ENCODE data around the gene ABHD14A. TPM values are rescaled to one million over a fixed set of nuclear protein-coding genes. Genes with fewer than 3 reads are reported as not detected.
A peak's percentile ranks its signal among the peaks of the same experiment; 100 is the strongest.

Gene ABHD14A
- total RNA-seq, 2 experiments from 2014 or later, result 7.5 to 8.9 TPM

DNA sequence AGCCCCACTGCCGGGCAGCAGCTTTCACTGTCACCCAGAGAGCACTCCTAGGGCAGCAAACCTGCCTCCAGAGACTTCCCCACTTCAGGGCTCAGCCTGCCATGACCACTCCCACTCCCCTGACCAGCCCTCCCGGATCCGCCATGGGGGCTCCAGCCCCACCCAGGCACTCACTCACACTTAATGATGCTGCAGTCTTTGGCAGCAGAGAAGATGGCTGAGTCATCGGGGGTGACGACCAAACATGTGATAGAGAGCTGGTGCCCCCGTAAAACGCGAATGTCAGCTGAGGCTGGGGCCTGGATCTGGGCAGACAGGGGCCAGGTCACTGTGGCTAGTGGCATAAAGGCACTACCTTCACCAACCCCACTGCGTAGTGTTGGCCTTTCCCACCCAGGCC lies 37.9 kb upstream of the ABHD14A start:
- TF ChIP-seq EZH2phosphoT487 (IDR thresholded peaks at IDR 0.05; ENCODE audit: borderline replicate concordance, low read depth, low read length), result no peak
- TF ChIP-seq, protein P1, sequence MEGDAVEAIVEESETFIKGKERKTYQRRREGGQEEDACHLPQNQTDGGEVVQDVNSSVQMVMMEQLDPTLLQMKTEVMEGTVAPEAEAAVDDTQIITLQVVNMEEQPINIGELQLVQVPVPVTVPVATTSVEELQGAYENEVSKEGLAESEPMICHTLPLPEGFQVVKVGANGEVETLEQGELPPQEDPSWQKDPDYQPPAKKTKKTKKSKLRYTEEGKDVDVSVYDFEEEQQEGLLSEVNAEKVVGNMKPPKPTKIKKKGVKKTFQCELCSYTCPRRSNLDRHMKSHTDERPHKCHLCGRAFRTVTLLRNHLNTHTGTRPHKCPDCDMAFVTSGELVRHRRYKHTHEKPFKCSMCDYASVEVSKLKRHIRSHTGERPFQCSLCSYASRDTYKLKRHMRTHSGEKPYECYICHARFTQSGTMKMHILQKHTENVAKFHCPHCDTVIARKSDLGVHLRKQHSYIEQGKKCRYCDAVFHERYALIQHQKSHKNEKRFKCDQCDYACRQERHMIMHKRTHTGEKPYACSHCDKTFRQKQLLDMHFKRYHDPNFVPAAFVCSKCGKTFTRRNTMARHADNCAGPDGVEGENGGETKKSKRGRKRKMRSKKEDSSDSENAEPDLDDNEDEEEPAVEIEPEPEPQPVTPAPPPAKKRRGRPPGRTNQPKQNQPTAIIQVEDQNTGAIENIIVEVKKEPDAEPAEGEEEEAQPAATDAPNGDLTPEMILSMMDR (conservative IDR thresholded peaks at IDR 0.05; ENCODE audit: low read length), result no peak
- POLR2A ChIA-PET, result no interaction called here
- H3K4me3 ChIP-seq (ENCODE audit: low read depth, low read length, poor library complexity, severe bottlenecking), result no peak overlapping the region
- no peak for DNase-seq (ENCODE audit: low spot score)
- H3K36me3 ChIP-seq (ENCODE audit: insufficient read depth, low read length), result peaks cover 74% of the 10 kb centered on the region
- no TSS peak for BruUV-seq (replicated peaks)
- H3K27ac ChIP-seq (ENCODE audit: low read depth, low read length, poor library complexity, severe bottlenecking), result no peak overlapping the region
- H3K4me2 ChIP-seq (ENCODE audit: low read length), result no peak overlapping the region
- no peaks in the 10 kb centered on the region for H3K9me3 ChIP-seq (ENCODE audit: low read length)
- no peaks in the 10 kb centered on the region for H3K9me2 ChIP-seq (ENCODE audit: insufficient read depth, low read length)
- intact Hi-C loops (cut with micrococcal nuclease; ENCODE audit: unreplicated experiment), result no loop called here
- no peaks in the 10 kb centered on the region for H4K20me1 ChIP-seq (ENCODE audit: insufficient read depth, low read length)
- no peak overlapping the region for H2AFZ ChIP-seq (ENCODE audit: low read length)
- peaks cover 23% of the 10 kb centered on the region for H3K79me2 ChIP-seq (ENCODE audit: insufficient read depth, low read depth, low read length)
- H3K4me1 ChIP-seq (ENCODE audit: insufficient read depth, low read length, poor library complexity, severe bottlenecking), result peaks cover 13% of the 10 kb centered on the region
- CTCF ChIA-PET (ENCODE audit: unreplicated experiment), result no interaction called here

DNA sequence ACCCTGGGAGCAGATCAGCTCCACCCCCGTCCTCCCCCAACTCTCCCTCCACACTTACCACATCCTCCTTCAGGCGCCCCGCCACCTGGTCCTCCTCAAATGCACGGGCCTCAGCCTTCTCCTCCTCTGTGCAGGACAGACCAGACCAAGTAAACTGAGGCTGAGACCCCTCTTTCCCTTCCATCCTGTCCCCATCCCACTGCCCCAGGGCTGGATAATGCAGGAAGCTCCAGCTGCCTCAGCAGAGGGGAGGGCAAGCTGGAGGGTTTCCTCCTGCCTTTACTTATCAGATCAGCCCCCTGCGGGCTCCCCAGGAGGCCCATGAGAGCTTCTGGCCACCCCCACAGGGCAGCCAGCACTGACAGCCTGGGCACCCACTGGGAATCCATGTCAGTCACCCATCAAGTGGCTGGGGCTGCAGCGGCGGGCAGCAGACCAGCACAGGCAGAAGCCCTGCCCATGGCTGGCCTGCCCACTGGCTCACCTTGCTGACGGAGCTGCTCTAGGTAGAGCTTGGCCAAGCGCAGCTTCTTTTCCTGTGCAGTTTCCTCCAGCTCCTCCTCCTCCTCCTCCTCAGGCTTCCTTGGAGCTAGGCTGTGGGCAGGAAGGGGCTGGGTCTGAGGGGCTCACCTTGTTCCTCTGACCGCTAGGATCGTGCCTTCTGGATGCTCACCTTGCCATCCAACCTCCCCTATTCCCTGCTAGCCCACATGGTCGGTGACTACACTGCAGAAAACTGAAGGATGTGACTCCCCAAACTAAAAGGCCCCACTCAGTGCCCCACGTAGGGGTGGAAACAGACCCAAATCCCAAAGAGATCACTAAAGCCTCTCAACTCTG lies 37.0 kb upstream of the ABHD14A start:
- no peak for DNase-seq (ENCODE audit: low spot score)
- CTCF ChIA-PET (ENCODE audit: unreplicated experiment), result no interaction called here
- H3K4me2 ChIP-seq (ENCODE audit: low read length), result no peak overlapping the region
- no peaks in the 10 kb centered on the region for H4K20me1 ChIP-seq (ENCODE audit: insufficient read depth, low read length)
- peaks cover 67% of the 10 kb centered on the region for H3K36me3 ChIP-seq (ENCODE audit: insufficient read depth, low read length)
- H2AFZ ChIP-seq (ENCODE audit: low read length), result no peak overlapping the region
- peaks cover 20% of the 10 kb centered on the region for H3K4me1 ChIP-seq (ENCODE audit: insufficient read depth, low read length, poor library complexity, severe bottlenecking)
- no peak overlapping the region for H3K27ac ChIP-seq (ENCODE audit: low read depth, low read length, poor library complexity, severe bottlenecking)
- H3K9me3 ChIP-seq (ENCODE audit: low read length), result no peaks in the 10 kb centered on the region
- POLR2A ChIA-PET, result no interaction called here
- intact Hi-C loops (cut with micrococcal nuclease; ENCODE audit: unreplicated experiment), result no loop called here
- H3K9me2 ChIP-seq (ENCODE audit: insufficient read depth, low read length), result no peaks in the 10 kb centered on the region
- H3K79me2 ChIP-seq (ENCODE audit: insufficient read depth, low read depth, low read length), result peaks cover 23% of the 10 kb centered on the region
- BruUV-seq (replicated peaks), result no TSS peak
- TF ChIP-seq, protein P1 (conservative IDR thresholded peaks at IDR 0.05; ENCODE audit: low read length), result no peak
- TF ChIP-seq EZH2phosphoT487 (IDR thresholded peaks at IDR 0.05; ENCODE audit: borderline replicate concordance, low read depth, low read length), result no peak
- H3K4me3 ChIP-seq (ENCODE audit: low read depth, low read length, poor library complexity, severe bottlenecking), result no peak overlapping the region

DNA sequence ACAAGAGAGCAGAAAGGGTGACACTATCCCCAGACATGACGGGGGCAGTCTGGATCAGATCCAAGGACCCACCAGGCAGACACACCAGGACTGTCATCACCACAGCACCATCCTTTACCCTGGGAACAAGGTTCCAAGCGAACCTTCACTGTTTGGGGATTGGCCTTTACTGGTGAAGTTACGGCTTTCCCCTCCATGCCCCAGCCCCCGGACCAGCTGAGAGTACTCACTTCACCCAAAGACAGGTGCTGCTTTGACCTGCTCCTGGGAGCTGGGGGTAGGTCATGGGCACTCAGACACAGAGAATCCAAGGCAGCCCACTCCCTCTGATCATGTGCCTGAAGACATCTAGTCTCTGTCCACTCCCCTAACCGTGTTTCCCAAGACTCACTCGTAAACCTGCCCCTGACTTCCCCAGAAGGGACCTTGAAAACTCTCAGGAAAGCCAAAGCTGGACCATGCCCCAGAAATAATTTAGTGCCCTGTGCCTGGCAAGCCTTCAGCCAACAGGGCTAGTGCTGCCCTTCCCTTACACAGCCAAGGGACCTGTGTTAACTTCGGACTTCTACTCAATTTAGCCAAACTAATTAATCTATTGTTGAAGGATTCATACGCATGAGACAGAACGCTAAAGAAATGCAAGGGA lies 36.0 kb upstream of the ABHD14A start:
- ChIA-PET POLR2A (no interaction called here), CTCF (ENCODE audit: unreplicated experiment) (no interaction called here)
- no peak for DNase-seq (ENCODE audit: low spot score)
- BruUV-seq (replicated peaks), result no TSS peak
- Histone ChIP-seq H3K79me2 (ENCODE audit: insufficient read depth, low read depth, low read length) (peaks cover 23% of the 10 kb centered on the region), H4K20me1 (ENCODE audit: insufficient read depth, low read length) (no peaks in the 10 kb centered on the region), H3K4me2 (ENCODE audit: low read length) (peak overlapping the region; percentile 88; the same call in 1 of the 2 replicates), H3K27ac (ENCODE audit: low read depth, low read length, poor library complexity, severe bottlenecking) (no peak overlapping the region), H3K36me3 (ENCODE audit: insufficient read depth, low read length) (peaks cover 56% of the 10 kb centered on the region), H3K4me1 (ENCODE audit: insufficient read depth, low read length, poor library complexity, severe bottlenecking) (peaks cover 24% of the 10 kb centered on the region), H2AFZ (ENCODE audit: low read length) (no peak overlapping the region), H3K4me3 (ENCODE audit: low read depth, low read length, poor library complexity, severe bottlenecking) (no peak overlapping the region), H3K9me2 (ENCODE audit: insufficient read depth, low read length) (no peaks in the 10 kb centered on the region), H3K9me3 (ENCODE audit: low read length) (no peaks in the 10 kb centered on the region)
- TF ChIP-seq, protein P1 (conservative IDR thresholded peaks at IDR 0.05; ENCODE audit: low read length), result no peak
- TF ChIP-seq EZH2phosphoT487 (IDR thresholded peaks at IDR 0.05; ENCODE audit: borderline replicate concordance, low read depth, low read length), result no peak
- intact Hi-C loops (cut with micrococcal nuclease; ENCODE audit: unreplicated experiment), result no loop called here

All from OCI-LY7 (cell line).